Stimulated activated effector memory CD8-positive, alpha-beta T cell treated with anti-CD3 and anti-CD28 coated beads, Interleukin-12 subunit alpha, Interleukin-12 subunit beta, amount 100 ng/mL, for 72 hours (primary cell): ENCODE results near the gene KDM2B.
A peak's percentile ranks its signal among the peaks of the same experiment; 100 is the strongest.
"Not testable (repeated sequence)": the region's sequence is repeated elsewhere in the genome, so short reads cannot be mapped to it uniquely, and the experiment has no call there.

Experiments used
- ATAC-seq: fragments of 150-1000 bp; cut with Tn5 transposase; 2 replicates; pipeline ENCODE4 v1.10.0; 2021
- DNase-seq, 2 donors: peaks; one replicate each; pipeline ENCODE4 v3.0.0; 2021 to 2022; ENCODE audit warnings: low spot score in 2 of 2
- H3K27ac Mint-ChIP-seq: one replicate; pipeline ENCODE4 v1.8.0; 2022; ENCODE audit warnings: mild to moderate bottlenecking, mixed read lengths
- H3K36me3 Mint-ChIP-seq: one replicate; pipeline ENCODE4 v1.8.0; 2022; ENCODE audit warnings: mild to moderate bottlenecking, mixed read lengths
- H3K4me1 Mint-ChIP-seq: one replicate; pipeline ENCODE4 v1.8.0; 2022; ENCODE audit warnings: mixed read lengths
- H3K4me3 Mint-ChIP-seq: one replicate; pipeline ENCODE4 v1.8.0; 2022; ENCODE audit warnings: mild to moderate bottlenecking, mixed read lengths
- H3K9me3 Mint-ChIP-seq: one replicate; pipeline ENCODE4 v1.8.0; 2022; ENCODE audit warnings: mixed read lengths

Gene KDM2B

GRCh38 chr12:121490401-121491281 lies 90.2 kb downstream of the KDM2B start:
- DNase-seq = no peak
- H3K27ac Mint-ChIP-seq = peak overlapping the region; percentile 37
- no peak for ATAC-seq
- H3K4me3 Mint-ChIP-seq = no peak overlapping the region
- H3K4me1 Mint-ChIP-seq = peaks cover 21% of the 10 kb centered on the region
- no peaks in the 10 kb centered on the region for H3K9me3 Mint-ChIP-seq
- peaks cover 47% of the 10 kb centered on the region for H3K36me3 Mint-ChIP-seq

- Mint-ChIP-seq H3K36me3 (peaks cover 47% of the 10 kb centered on the region), H3K27ac (no peak overlapping the region), H3K4me3 (no peak overlapping the region), H3K4me1 (peaks cover 21% of the 10 kb centered on the region), H3K9me3 (no peaks in the 10 kb centered on the region)
- ATAC-seq (no peak), DNase-seq (no peak)
Measured at GRCh38 chr12:121489874-121490273, 90.9 kb downstream of the KDM2B start.

- Mint-ChIP-seq H3K36me3 (peaks cover 16% of the 10 kb centered on the region), H3K4me1 (peaks cover 20% of the 10 kb centered on the region), H3K27ac (no peak overlapping the region), H3K4me3 (no peak overlapping the region), H3K9me3 (no peaks in the 10 kb centered on the region)
- ATAC-seq (no peak), DNase-seq (no peak)
Measured at GRCh38 chr12:121484967-121485366, 95.9 kb downstream of the KDM2B start.

GRCh38 chr12:121484564-121484963 lies 96.3 kb downstream of the KDM2B start:
- H3K27ac Mint-ChIP-seq, ATAC-seq, DNase-seq, H3K9me3 Mint-ChIP-seq, H3K4me3 Mint-ChIP-seq: not testable (repeated sequence)
- H3K36me3 Mint-ChIP-seq = peaks cover 14% of the 10 kb centered on the region
- H3K4me1 Mint-ChIP-seq = peaks cover 20% of the 10 kb centered on the region

- peaks cover 14% of the 10 kb centered on the region for H3K36me3 Mint-ChIP-seq
- DNase-seq (no peak), ATAC-seq (no peak)
- H3K4me1 Mint-ChIP-seq = peaks cover 20% of the 10 kb centered on the region
- peak overlapping the region; percentile 54 for H3K27ac Mint-ChIP-seq
- H3K4me3 Mint-ChIP-seq = no peak overlapping the region
- H3K9me3 Mint-ChIP-seq = no peaks in the 10 kb centered on the region
Measured at GRCh38 chr12:121483949-121484348, 96.9 kb downstream of the KDM2B start.

GRCh38 chr12:121476477-121476876 lies 104.3 kb downstream of the KDM2B start:
- DNase-seq (no peak), ATAC-seq (no peak)
- Mint-ChIP-seq H3K9me3 (no peaks in the 10 kb centered on the region), H3K36me3 (peaks cover 8% of the 10 kb centered on the region), H3K4me3 (no peak overlapping the region), H3K4me1 (no peaks in the 10 kb centered on the region), H3K27ac (no peak overlapping the region)

GRCh38 chr12:121475279-121475678 lies 105.5 kb downstream of the KDM2B start:
- no peak overlapping the region for H3K27ac Mint-ChIP-seq
- no peaks in the 10 kb centered on the region for H3K9me3 Mint-ChIP-seq
- no peaks in the 10 kb centered on the region for H3K36me3 Mint-ChIP-seq
- H3K4me1 Mint-ChIP-seq = no peaks in the 10 kb centered on the region
- no peak for ATAC-seq
- H3K4me3 Mint-ChIP-seq = no peak overlapping the region
- DNase-seq = no peak

GRCh38 chr12:121472150-121472905 lies 108.5 kb downstream of the KDM2B start:
- Mint-ChIP-seq H3K9me3 (no peaks in the 10 kb centered on the region), H3K4me3 (no peak overlapping the region), H3K27ac (no peak overlapping the region), H3K36me3 (no peaks in the 10 kb centered on the region), H3K4me1 (no peaks in the 10 kb centered on the region)
- no peak for DNase-seq
- ATAC-seq = no peak

- no peak overlapping the region for H3K4me3 Mint-ChIP-seq
- peaks cover 7% of the 10 kb centered on the region for H3K4me1 Mint-ChIP-seq
- no peak for DNase-seq
- H3K27ac Mint-ChIP-seq = peak overlapping the region; percentile 30
- peaks cover 8% of the 10 kb centered on the region for H3K36me3 Mint-ChIP-seq
- ATAC-seq = no peak
- no peaks in the 10 kb centered on the region for H3K9me3 Mint-ChIP-seq
Measured at GRCh38 chr12:121470751-121471150, 110.1 kb downstream of the KDM2B start.

GRCh38 chr12:121468499-121468801 lies 112.4 kb downstream of the KDM2B start:
- peaks cover 26% of the 10 kb centered on the region for H3K4me1 Mint-ChIP-seq
- no peak for DNase-seq
- ATAC-seq = no peak
- H3K36me3 Mint-ChIP-seq = peaks cover 14% of the 10 kb centered on the region
- H3K4me3 Mint-ChIP-seq = peak overlapping the region; percentile 44
- H3K9me3 Mint-ChIP-seq = no peaks in the 10 kb centered on the region
- H3K27ac Mint-ChIP-seq = no peak overlapping the region

GRCh38 chr12:121467638-121468498 lies 113.0 kb downstream of the KDM2B start:
- DNase-seq (peak in 1 of 2 donors; percentile 11), ATAC-seq (no peak)
- H3K9me3 Mint-ChIP-seq = no peaks in the 10 kb centered on the region
- H3K36me3 Mint-ChIP-seq = peaks cover 14% of the 10 kb centered on the region
- no peak overlapping the region for H3K27ac Mint-ChIP-seq
- H3K4me3 Mint-ChIP-seq = peak overlapping the region; percentile 44
- H3K4me1 Mint-ChIP-seq = peaks cover 26% of the 10 kb centered on the region

- ATAC-seq (peak; percentile 94), DNase-seq (peak; percentile 82 to 91)
- Mint-ChIP-seq H3K4me3 (peak overlapping the region; percentile 89), H3K36me3 (peaks cover 14% of the 10 kb centered on the region), H3K9me3 (no peaks in the 10 kb centered on the region), H3K27ac (no peak overlapping the region), H3K4me1 (peaks cover 27% of the 10 kb centered on the region)
Measured at GRCh38 chr12:121466794-121467637, 113.8 kb downstream of the KDM2B start.

GRCh38 chr12:121465921-121466793 lies 114.7 kb downstream of the KDM2B start:
- Mint-ChIP-seq H3K9me3 (no peaks in the 10 kb centered on the region), H3K4me1 (peaks cover 36% of the 10 kb centered on the region), H3K36me3 (peaks cover 20% of the 10 kb centered on the region), H3K27ac (peak overlapping the region; percentile 91), H3K4me3 (peak overlapping the region; percentile 89)
- peak; percentile 20 for ATAC-seq
- peak; percentile 38 to 72 for DNase-seq

GRCh38 chr12:121464331-121464730 lies 116.5 kb downstream of the KDM2B start:
- H3K9me3 Mint-ChIP-seq = no peaks in the 10 kb centered on the region
- peaks cover 20% of the 10 kb centered on the region for H3K36me3 Mint-ChIP-seq
- H3K4me1 Mint-ChIP-seq = peaks cover 49% of the 10 kb centered on the region
- ATAC-seq (no peak), DNase-seq (no peak)
- no peak overlapping the region for H3K27ac Mint-ChIP-seq
- no peak overlapping the region for H3K4me3 Mint-ChIP-seq
